Transverse colon (tissue), 3 donors: ENCODE results near the gene GOLGA6L10.
"Not testable (repeated sequence)": the region's sequence is repeated elsewhere in the genome, so short reads cannot be mapped to it uniquely, and the experiment has no call there.

Experiments
- POLR2A ChIP-seq: fragments of 450-650 bp; IDR thresholded peaks from one replicate; pipeline ENCODE4 v1.6.1; 2016; ENCODE audit warnings: antibody characterized with exemption, mild to moderate bottlenecking, moderate library complexity
- TF ChIP-seq, protein P1 (sequence below), 5 experiments: fragments of 200-600 bp in 3 of 5; fragments of 450-650 bp in 2 of 5; sonication (generic) in 3 of 5; IDR thresholded peaks; 1 replicate in 2 of 5; 2 replicates in 3 of 5; pipeline ENCODE4 v1.5.1; 2016 to 2017; ENCODE audit warnings: antibody characterized with exemption in 5 of 5, inconsistent platforms in 3 of 5, mild to moderate bottlenecking in 2 of 5, moderate library complexity in 1 of 5

GRCh38 chr15:82381330-82381955 lies 32.2 kb upstream of the GOLGA6L10 start:
- TF ChIP-seq, protein P1, sequence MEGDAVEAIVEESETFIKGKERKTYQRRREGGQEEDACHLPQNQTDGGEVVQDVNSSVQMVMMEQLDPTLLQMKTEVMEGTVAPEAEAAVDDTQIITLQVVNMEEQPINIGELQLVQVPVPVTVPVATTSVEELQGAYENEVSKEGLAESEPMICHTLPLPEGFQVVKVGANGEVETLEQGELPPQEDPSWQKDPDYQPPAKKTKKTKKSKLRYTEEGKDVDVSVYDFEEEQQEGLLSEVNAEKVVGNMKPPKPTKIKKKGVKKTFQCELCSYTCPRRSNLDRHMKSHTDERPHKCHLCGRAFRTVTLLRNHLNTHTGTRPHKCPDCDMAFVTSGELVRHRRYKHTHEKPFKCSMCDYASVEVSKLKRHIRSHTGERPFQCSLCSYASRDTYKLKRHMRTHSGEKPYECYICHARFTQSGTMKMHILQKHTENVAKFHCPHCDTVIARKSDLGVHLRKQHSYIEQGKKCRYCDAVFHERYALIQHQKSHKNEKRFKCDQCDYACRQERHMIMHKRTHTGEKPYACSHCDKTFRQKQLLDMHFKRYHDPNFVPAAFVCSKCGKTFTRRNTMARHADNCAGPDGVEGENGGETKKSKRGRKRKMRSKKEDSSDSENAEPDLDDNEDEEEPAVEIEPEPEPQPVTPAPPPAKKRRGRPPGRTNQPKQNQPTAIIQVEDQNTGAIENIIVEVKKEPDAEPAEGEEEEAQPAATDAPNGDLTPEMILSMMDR (IDR thresholded peaks at IDR 0.05): not testable (repeated sequence)
- TF ChIP-seq POLR2A: not testable (repeated sequence)
